GM18508 (cell line): Measurements from ENCODE around the gene SPAG17.

Source experiments
- ATAC-seq: cut with Tn5 transposase; IDR thresholded peaks from one replicate; pipeline ENCODE4 v1.9.1; 2021; ENCODE audit warnings: moderate number of reproducible peaks; ENCODE audit not compliant: insufficient read depth, unreplicated experiment

SPAG17 gene

DNA sequence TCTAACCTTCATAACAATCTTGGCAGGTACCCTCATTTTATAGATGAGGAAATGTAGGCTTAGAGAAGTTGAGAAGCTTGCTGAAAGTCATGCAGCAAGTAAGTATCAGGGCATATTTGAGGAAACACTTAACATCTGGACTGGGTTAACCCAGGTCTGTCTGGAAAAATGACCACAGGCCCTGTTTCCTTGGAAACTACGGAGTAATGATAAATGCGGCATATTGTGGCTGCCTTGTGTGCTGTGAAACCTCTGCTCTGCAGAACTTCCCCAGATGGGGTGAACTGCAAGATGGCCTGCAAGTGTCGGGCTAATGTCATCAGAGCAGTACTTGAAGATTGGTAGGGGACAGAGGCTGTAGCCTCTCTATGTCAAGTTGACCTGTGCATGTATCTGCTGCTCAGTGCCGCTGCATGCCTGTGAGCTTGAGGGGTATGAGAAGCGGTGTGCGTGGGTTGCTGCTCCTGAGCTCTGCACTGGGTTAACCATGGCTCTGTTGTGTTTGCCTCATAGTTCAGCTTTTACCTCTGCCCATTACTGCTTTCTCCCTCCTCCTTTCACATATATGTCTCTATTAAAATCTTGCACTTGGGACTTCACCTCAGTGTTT is 172.4 kb downstream of the SPAG17 start:
- no peak for ATAC-seq

DNA sequence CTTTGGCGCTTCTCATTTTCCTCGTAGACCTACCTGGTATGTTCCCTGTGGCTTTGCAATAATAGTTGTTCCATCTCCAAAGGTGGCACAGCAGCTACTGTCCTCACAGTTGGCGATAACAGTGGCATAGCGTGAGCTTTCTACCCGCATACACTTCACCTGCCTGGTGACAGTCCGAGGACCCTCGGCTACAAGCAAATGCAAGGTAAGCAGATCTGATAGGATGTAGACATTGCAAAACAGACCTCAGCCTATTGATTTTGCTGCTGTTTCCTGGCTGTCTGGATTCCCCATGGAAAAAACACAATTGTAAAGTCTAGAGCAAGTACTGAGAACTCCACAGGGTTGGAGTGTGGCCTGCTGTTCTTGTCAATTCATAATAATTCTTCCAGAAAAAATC is 177.0 kb downstream of the SPAG17 start:
- ATAC-seq: no peak

DNA sequence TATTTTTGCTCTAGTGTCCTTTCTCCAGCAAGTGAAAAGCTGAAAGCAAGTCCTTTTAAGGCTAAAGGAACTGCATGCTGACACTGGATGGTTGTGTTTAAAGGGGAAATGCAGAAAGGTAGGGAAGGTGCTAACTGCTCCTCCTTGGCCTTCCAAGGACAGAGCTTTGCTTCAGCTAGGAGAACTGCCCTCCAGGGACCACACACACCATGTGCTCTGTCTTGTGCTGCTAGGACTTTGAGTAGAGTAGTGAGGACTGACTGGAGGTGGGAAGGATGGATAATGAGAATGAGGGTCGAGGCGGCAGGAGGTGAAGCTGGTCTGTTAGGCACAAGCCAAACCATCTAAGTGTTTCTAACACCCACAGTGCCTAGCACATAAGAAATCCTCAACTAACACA is 177.6 kb downstream of the SPAG17 start:
- ATAC-seq: no peak

DNA sequence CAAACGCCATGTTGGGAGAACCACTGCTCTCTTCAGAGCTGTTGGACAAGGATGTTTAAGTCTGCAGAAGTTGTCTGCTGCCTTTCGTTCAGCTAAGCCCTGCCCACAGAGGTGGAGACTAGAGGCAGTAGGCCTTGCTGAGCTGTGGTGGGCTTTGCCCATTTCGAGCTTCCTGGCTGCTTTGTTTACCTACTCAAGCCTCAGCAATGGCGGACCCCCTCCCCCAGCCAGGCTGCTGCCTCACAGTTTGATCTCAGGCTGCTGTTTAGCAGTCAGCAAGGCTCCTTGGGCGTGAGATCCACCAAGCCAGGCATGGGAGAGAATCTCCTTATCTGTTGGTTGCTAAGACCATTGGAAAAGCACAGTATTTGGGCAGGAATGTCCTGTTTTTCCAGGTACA is 180.7 kb downstream of the SPAG17 start:
- ATAC-seq: no peak

DNA sequence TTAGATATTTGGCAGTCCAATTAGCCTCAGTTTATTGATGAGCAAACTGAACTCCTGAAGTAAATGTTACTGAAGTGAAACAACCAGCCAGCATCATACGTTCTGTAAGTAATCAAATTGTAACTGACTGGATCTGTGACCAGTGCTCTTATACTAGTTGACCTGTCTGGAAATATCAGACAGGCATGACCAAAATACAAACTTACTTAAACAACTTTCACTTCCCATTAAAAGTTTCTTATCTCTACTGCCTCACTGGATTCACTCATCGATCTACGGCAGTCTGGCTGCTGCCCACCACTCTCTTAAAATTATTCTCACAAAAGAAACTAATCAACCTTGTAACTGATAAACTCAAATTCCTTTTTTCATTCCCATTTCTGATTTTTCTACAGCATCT is 199.1 kb downstream of the SPAG17 start:
- ATAC-seq: peak; percentile 60

DNA sequence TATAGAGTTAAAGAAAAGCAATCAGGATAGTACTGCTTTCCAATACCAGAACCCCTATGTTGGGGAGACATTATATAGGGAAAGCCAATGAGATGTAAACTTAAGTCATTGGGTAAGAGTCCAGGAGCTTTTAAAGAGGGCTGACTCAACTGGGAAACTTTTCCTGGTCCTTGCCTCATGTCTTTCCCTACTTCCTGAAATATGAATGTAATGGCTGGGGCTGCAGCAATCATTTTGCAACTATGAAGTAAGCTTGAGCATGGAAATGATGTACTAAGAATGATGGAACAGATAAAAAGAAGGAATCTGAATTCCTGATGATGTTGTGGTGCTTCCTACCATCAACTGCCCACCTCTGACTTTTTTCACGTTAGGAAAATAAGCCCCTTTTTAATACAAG is 199.8 kb downstream of the SPAG17 start:
- ATAC-seq: no peak

DNA sequence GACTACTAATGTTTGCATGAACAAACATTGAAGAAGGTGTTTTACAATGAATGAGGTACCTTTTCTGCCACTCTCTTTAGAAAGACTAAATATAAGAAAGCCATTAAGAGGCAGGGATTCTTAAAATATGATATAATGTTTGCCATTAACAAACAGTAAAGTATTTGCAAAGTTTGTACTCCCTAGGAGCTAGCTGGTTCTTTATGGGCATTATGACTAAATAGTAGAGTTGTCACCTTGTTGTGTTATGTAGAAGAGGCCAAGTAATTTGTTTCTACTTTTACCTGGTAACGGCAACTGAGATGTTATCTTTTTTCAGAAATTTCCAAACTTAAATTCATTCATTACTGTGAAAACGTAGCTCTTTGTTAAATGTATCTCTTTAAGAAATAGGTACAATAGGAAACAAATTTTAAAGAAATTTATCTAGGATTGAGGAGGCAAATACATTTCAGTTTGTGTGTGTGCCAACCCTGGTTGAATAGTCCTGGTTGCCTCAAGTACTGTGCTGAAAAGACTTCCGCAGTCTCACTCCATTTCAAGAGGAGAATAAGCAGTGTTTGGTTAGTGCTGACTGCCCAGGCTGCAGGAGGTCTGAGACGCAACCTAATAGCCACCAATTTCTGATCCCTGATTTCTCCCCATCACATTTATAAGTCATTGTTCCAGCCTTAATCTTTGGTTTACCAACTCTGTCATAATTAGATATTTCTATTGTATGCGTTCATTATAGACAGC is 203.4 kb downstream of the SPAG17 start:
- no peak for ATAC-seq

DNA sequence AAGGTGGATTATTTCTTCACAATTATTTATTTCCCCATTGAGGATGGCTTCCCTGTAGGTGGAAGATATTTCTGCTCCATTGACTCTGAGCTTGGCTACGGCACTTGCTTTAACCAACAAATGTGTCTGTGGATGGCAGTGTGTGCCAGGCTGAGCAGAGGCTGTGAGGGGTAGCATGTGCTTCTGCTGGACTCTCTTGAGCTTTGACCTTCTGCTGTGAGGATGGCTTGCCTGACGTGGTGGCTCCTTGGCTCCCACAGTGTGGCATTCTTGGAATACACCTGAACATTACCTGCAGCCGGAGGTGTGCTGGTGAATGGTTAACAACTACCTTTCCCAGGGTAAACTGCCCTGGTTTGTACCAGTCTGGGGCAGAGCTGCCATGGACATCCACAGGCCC is 208.6 kb downstream of the SPAG17 start:
- no peak for ATAC-seq

DNA sequence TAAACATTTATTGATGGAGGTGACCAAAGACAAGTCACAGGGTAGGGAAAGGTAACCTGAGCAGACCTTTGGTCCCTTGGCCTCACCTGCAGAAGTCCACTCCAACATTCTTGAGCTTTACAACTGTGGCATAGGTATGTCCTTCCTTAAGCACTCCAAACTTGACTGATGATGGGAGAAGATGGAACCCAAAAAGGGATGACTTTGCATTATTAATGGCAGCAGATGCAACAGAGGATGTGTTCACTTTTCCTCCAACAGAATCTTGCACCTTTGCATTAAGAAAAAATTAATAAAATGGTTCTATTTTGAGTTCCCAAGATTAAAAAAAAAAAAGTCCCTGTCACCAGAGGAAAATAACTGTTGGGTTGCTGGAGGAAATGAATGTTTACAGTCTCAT is 213.3 kb downstream of the SPAG17 start:
- no peak for ATAC-seq

DNA sequence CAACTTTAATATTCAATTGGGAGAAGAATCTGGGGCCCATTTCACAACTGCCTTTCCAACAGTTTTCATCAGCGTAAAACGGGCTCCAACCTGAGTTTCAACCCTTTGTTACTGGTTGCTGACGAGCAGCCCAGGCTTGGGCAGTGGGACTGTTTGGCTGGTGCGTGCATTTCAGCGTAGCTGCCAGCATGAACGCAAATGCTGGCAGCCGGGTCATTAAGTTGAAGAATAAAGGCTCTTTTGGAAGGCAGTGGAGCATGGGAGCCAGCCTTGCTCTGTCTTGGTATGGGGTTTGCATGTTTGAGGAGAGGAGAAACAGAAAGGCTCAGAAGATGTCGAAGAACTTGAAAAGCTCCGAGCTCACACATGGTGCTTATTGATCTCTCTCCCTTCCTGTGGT is 214.8 kb downstream of the SPAG17 start:
- ATAC-seq: no peak

DNA sequence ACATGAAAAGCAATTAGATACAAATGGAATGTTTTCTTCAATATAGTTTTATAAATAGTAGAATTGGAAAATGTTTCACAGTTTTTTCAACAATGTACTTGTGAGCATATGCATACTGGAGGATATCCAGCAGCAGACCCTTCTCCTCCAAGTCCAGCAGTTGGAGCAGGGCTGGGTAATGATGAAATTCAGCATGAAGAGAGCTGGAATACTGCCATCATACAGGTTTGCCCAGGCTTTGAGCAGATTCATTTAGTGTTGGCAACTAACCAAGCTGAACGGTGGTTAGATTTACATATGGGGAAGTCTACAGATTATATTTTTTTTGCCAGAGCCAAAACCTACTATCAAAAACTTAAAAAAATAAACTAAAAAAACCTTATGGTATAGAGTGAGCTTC is 217.1 kb downstream of the SPAG17 start:
- ATAC-seq: no peak

DNA sequence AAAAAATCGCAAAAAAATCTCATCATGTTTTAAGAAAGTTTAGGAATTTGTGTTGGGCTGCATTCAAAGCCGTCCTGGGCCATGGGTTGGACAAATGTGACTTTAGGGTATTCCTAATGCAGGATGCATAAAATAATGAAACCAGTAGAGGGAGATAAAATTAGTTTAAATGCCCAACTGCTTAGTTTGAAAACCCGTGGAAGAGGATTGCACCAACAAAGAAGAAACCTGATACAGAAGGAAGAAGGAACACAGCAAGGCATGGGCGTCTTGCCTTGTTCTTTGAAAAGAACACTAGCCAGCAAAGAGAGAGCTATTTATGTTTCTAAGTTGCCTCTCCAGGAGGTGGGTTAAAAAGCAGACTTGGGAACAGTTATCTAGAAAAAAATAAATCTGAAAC is 217.6 kb downstream of the SPAG17 start:
- no peak for ATAC-seq

DNA sequence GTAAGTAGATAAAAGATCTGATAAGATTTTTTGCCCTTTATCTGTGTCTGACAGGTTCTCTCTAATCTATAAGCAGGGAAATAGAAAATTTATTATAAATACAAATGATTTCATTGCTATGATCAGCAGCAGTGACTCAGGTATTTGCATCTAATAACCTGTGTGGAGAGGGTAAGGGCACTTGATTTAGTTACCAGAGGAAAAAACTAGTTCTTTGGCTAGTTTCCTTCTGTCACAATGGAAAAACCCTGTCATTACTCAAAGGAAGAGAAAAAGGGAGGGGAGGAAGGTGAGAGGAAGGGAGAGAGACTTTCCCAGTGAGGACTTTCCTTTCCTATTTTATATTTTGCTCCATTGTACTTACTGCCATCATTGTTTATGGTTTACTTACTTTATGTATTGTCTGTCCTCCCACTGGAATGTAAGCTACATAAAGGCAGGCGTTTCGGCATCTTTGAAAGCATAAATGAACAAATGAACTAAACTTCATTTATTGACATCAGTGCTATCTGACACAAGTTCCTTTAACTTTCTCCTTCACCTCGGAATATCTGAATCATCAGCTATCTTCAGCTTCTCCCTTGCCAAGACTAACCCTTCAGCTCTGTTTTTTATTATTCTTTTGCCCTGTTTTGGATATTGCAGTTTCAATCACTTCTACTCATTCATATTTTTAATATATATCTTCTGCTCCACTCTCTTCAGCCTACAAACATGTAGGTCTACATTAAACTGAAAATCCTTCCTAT is 220.6 kb downstream of the SPAG17 start:
- ATAC-seq: no peak

DNA sequence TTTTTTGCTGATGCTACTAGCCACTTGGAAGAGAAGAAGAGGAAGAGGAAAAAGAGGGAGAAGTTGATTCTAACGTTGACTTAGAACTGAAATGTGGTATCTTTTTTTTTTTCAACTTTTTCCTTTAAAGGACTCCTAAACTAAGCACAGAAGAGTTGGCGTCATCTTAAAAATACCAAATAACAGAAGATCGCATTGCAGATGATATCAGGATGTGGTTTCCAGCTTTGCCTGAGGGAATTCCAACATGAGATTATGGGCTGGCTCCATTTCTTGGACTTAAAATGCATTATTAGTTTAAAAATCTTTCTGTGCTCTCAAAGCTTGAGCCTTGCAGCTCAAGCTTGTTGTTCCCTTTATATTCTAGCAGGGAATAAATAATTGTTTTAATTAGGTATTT is 225.7 kb downstream of the SPAG17 start:
- no peak for ATAC-seq

DNA sequence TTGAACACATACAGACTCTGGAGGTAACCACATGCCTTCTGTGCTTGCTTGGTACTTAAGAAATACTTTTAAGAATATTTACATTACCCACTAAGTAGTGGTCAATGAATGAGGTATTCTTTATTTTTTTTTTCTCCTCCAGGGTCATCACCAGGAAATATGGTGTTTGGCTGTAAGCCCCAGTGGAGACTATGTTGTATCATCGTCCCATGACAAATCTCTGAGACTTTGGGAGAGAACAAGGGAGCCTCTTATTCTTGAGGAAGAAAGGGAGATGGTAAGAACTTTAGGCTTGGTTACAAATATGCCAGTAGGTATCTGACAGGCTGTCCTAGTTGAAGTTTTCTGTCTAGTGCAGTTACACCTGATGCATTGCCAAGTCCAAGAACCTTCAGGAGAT is 232.6 kb downstream of the SPAG17 start:
- no peak for ATAC-seq

DNA sequence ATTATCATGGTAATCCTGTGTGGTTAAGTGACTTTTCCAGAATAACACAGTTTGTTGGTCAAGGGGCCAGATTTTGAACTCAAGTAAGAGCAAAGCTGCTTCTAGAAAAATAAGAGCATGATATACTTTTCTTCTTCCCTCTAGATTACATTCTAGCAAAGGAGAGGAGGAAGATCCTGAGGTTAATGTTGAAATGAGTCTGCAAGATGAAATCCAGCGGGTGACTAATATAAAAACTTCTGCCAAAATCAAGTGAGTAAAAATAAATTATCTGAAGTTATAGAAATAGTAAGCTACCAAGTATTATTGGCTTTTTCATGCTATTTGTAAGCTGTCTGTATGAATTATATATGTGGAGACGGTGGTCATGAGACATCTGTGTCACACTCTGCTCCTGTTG is 242.7 kb downstream of the SPAG17 start:
- ATAC-seq: no peak

DNA sequence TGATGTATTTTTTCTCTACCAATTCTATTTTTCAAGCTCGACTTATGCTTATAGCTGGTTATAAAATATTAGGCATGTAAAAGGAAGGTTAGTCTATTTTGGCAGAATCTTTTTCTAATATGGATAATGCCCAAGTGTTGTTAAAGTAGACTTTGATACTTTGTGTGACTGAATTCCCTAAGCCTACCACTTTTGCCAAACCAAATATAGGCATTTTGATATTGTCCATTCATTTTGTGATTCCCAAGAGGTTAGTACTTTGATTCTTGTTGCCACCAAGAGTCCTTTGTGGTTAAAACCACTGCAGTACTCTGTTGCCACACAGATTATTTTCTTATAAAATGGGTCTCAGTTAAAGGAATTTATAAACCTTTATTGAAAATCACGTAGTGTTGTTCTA is 251.3 kb downstream of the SPAG17 start:
- no peak for ATAC-seq

DNA sequence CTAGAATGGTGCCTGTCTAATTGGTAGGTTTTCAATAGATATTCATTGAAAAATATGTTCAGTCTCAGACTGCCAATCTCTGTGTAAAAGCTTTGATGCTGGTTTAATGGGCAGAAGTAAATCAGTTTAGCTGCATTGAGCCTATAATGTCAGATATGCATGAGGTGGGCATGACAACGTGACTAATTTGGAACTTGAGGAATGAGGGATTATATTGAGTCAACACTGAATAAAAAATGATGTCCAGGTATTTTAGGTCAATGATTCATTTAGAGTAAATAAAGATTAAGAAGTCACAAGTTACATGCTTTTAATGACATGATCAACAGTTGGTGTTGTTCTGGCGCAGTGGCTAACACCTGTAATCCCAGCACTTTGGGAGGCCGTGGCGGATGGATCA is 252.5 kb downstream of the SPAG17 start:
- no peak for ATAC-seq

DNA sequence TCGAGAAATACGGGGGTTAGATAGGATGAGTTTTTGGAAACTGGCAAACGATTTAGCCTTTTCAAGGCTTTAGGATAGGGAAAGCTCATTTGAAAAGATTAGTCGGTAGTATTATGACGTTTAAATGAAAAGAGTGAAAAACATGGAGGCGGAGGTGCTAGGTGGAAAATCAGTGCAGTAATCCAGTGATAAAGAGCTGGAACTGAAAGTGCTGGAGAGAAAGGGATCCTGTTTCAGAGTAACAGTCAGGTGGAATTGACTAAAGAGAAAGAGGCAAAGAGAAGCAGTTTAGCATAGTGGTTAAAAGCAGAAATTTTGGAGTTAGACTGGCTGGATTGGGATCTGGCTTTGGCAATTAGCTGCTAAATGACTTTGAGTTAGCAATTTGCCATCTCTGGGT is 254.5 kb downstream of the SPAG17 start:
- no peak for ATAC-seq

DNA sequence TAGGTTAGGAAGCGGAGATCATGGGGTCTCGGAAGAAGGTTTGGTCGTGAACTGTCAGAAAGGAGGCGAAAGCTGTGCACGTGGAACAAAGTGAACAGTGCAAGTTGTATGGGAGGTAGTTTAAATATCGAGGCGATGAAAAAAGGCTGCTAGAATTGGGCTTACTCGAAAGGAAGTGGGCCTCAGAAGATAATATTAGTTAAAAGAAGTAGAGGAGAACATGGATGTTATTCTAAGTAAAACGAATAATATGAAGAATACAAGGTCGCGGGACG is 254.9 kb downstream of the SPAG17 start:
- no peak for ATAC-seq

DNA sequence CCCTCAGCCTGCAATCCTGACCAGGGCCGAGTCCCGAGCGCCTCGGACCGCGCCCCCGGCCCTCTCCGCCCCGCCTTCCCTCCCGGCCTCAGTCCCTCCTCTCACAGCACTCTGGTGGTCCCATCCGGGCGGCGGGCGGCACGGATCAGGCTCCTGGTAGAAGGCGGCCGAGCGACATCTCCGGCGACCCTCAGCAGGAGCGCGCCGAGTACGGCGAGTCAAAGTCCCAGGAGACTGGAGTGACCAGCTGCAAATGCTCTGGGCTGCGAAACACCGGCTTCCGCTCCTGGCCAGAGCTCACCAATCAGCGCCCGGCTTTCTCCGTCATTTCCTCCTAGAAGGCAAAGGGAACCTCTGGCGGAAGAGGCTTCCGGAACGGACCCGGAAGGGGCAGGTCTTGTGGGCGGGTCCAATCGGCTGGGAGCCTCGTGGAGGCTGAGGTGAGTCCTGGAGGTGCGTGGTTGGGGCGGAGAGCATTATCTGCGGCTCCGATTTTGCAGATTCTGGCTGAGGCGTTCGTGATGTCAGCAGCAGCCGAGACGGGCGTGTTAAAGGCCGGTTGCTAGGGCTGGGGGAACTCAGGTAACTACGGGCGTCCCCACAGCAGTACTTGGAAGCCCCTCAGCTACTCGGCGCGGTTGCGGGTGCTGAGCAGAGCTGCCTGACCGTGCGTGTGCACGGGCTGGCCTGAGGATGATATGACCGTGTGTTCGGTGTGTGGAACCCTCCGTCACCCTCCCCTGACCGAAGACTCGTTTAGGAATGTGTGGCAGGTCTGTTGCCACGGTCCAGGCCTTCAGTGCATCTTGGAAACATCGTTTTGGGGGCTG is 255.5 kb downstream of the SPAG17 start, which contains the start of the genes GDAP2 and WDR3:
TSS of gene GDAP2 (minus strand) at position 279 of the 830 bp plus-strand sequence. CDS start 9,264 bp downstream, outside the sequence.
TSS of gene WDR3 (plus strand) at position 397 of the 830 bp plus-strand sequence. CDS start 3,581 bp downstream, outside the sequence.
- ATAC-seq: peak; percentile 87
